ENCODE results near the gene CDH23.

Gene CDH23

GRCh38 chr10:71657604-71658466 is 261.1 kb downstream of the CDH23 start:
- no peak overlapping the region for H3K4me3 ChIP-seq (ENCODE audit: low read length)
- no peak for DNase-seq (ENCODE audit: low read depth)
- no peak for TF ChIP-seq CTCF (conservative IDR thresholded peaks at IDR 0.05; ENCODE audit: low read depth, low read length)

- TF ChIP-seq CTCF (conservative IDR thresholded peaks at IDR 0.05; ENCODE audit: low read depth, low read length), result no peak
- no peak overlapping the region for H3K4me3 ChIP-seq (ENCODE audit: low read length)
- DNase-seq (ENCODE audit: low read depth), result no peak
Measured at GRCh38 chr10:71658467-71658745, 261.7 kb downstream of the CDH23 start.

GRCh38 chr10:71659111-71659634 is 262.5 kb downstream of the CDH23 start:
- TF ChIP-seq CTCF (conservative IDR thresholded peaks at IDR 0.05; ENCODE audit: low read depth, low read length), result no peak
- DNase-seq (ENCODE audit: low read depth), result no peak
- no peak overlapping the region for H3K4me3 ChIP-seq (ENCODE audit: low read length)

- no peak overlapping the region for H3K4me3 ChIP-seq (ENCODE audit: low read length)
- no peak for TF ChIP-seq CTCF (conservative IDR thresholded peaks at IDR 0.05; ENCODE audit: low read depth, low read length)
- DNase-seq (ENCODE audit: low read depth), result no peak
Measured at GRCh38 chr10:71659737-71660136, 263.0 kb downstream of the CDH23 start.

- H3K4me3 ChIP-seq (ENCODE audit: low read length), result no peak overlapping the region
- DNase-seq (ENCODE audit: low read depth), result no peak
- no peak for TF ChIP-seq CTCF (conservative IDR thresholded peaks at IDR 0.05; ENCODE audit: low read depth, low read length)
Measured at GRCh38 chr10:71660313-71660712, 263.6 kb downstream of the CDH23 start.

GRCh38 chr10:71661060-71661622 is 264.4 kb downstream of the CDH23 start:
- TF ChIP-seq CTCF (conservative IDR thresholded peaks at IDR 0.05; ENCODE audit: low read depth, low read length), result no peak
- no peak for DNase-seq (ENCODE audit: low read depth)
- no peak overlapping the region for H3K4me3 ChIP-seq (ENCODE audit: low read length)

Data from retinal pigment epithelial cell (primary cell).